H1 (cell line): ENCODE measurements around the gene CD47. TPM values are rescaled to one million over a fixed set of nuclear protein-coding genes. Genes with fewer than 3 reads are reported as not detected.

Experiments
- CTCF ChIA-PET: fragments of 300-600 bp; sonication (Branson Sonifier 250); formaldehyde crosslinking; loops from one replicate; lab custom pipeline; 2021; ENCODE audit not compliant: partially characterized antibody; lab: Charles Lee
- POLR2A ChIA-PET: fragments of 300-600 bp; sonication (Branson Sonifier 250); formaldehyde crosslinking; loops from one replicate; lab custom pipeline; 2021; ENCODE audit warnings: inconsistent platforms; ENCODE audit not compliant: partially characterized antibody; lab: Charles Lee
- DNase-seq, 2 experiments: peaks; one replicate each; pipeline versions ENCODE4 v3.0.0 to v3.0.0-alpha.2; 2010 to 2022; ENCODE audit warnings: low spot score in 2 of 2, low read depth in 1 of 2, mixed read lengths in 1 of 2
- FAIRE-seq: peaks from 2 replicates; lab custom pipeline; 2011; peaks lifted over from hg19 to GRCh38; lab: Jason Lieb, UNC
- H2AFZ ChIP-seq: 2 replicates; pipeline ENCODE4 v1.8.1; 2012; ENCODE audit warnings: low read length, inconsistent platforms
- H2AK5ac ChIP-seq: 2 replicates; pipeline ENCODE4 v1.6.1; 2013; ENCODE audit warnings: low read depth, low read length
- H2BK120ac ChIP-seq: replicated peaks from 2 replicates; pipeline ENCODE3; 2013; ENCODE audit warnings: low read depth, low read length, inconsistent platforms
- H2BK12ac ChIP-seq: 2 replicates; pipeline ENCODE4 v1.6.1; 2013; ENCODE audit warnings: low read depth, low read length
- H2BK15ac ChIP-seq: 2 replicates; pipeline ENCODE4 v1.6.1; 2013; ENCODE audit warnings: low read length
- H2BK20ac ChIP-seq: 2 replicates; pipeline ENCODE4 v1.6.1; 2013; ENCODE audit warnings: low read length
- H2BK5ac ChIP-seq: 2 replicates; pipeline ENCODE4 v1.6.1; 2013; ENCODE audit warnings: low read depth, low read length
- H3K14ac ChIP-seq: 2 replicates; pipeline ENCODE4 v1.6.1; 2013; ENCODE audit warnings: inconsistent platforms; ENCODE audit not compliant: insufficient read length
- H3K18ac ChIP-seq: 2 replicates; pipeline ENCODE4 v1.6.1; 2013; ENCODE audit warnings: low read length; ENCODE audit errors: extremely low read depth
- H3K23ac ChIP-seq: 2 replicates; pipeline ENCODE4 v1.6.1; 2013; ENCODE audit warnings: inconsistent platforms; ENCODE audit not compliant: insufficient read length
- H3K23me2 ChIP-seq: 2 replicates; pipeline ENCODE4 v1.6.1; 2013; ENCODE audit warnings: low read depth, low read length
- H3K27ac ChIP-seq: 2 replicates; pipeline ENCODE4 v1.6.1; 2011; ENCODE audit warnings: low read depth, low read length, inconsistent platforms
- H3K27me3 ChIP-seq, 4 experiments: replicated peaks in 1 of 4; 1 replicate in 1 of 4; 2 replicates in 3 of 4; pipeline versions ENCODE4 v1.6.1 to v1.8.1; 2011 to 2013; ENCODE audit warnings: low read length in 3 of 4, mild to moderate bottlenecking in 3 of 4, inconsistent platforms in 2 of 4, mixed read lengths in 2 of 4, moderate library complexity in 1 of 4; ENCODE audit not compliant: control insufficient read depth in 3 of 4, insufficient read depth in 3 of 4; ENCODE audit errors: extremely low read depth in 1 of 4
- H3K36me3 ChIP-seq, 4 experiments: 2 replicates each; pipeline versions ENCODE4 v1.6.1 to v1.8.1; 2011 to 2013; ENCODE audit warnings: mild to moderate bottlenecking in 4 of 4, low read length in 3 of 4, moderate library complexity in 2 of 4, control low read depth in 1 of 4, inconsistent platforms in 1 of 4; ENCODE audit not compliant: insufficient read depth in 4 of 4, control insufficient read depth in 2 of 4
- H3K4ac ChIP-seq: replicated peaks from 2 replicates; pipeline ENCODE3; 2013; ENCODE audit warnings: low read length, low read depth, mixed read lengths, inconsistent platforms; ENCODE audit not compliant: insufficient read length
- H3K4me1 ChIP-seq, 4 experiments: replicated peaks in 1 of 4; 1 replicate in 1 of 4; 2 replicates in 3 of 4; pipeline versions ENCODE4 v1.6.1 to v1.8.1; 2011 to 2013; ENCODE audit warnings: low read length in 3 of 4, inconsistent platforms in 2 of 4, mixed read lengths in 1 of 4; ENCODE audit not compliant: insufficient read depth in 4 of 4, control insufficient read depth in 3 of 4
- H3K4me2 ChIP-seq, 2 experiments: 2 replicates each; pipeline versions ENCODE4 v1.6.1 to v1.8.1; 2011 to 2013; ENCODE audit warnings: low read depth in 2 of 2, low read length in 2 of 2, control low read depth in 1 of 2, inconsistent platforms in 1 of 2, mild to moderate bottlenecking in 1 of 2; ENCODE audit not compliant: insufficient read depth in 1 of 2
- H3K4me3 ChIP-seq, 4 experiments: fragments of 200-600, 300-600 bp in 1 of 4; sonication (generic), shearing (Covaris generic), sonication (Bioruptor Twin) in 1 of 4; 2 replicates each; pipeline versions ENCODE4 v1.5.1 to v1.8.1; 2011 to 2016; ENCODE audit warnings: low read length in 4 of 4, low read depth in 3 of 4, control low read depth in 2 of 4, inconsistent platforms in 2 of 4, mild to moderate bottlenecking in 2 of 4, mixed read lengths in 1 of 4, moderate library complexity in 1 of 4; ENCODE audit not compliant: insufficient read depth in 2 of 4; ENCODE audit errors: extremely low read depth in 1 of 4
- H3K56ac ChIP-seq: replicated peaks from 2 replicates; pipeline ENCODE3; 2013; ENCODE audit warnings: low read depth, mild to moderate bottlenecking, mixed read lengths, low read length, inconsistent platforms; ENCODE audit not compliant: insufficient read length
- H3K79me1 ChIP-seq: 2 replicates; pipeline ENCODE4 v1.6.1; 2013; ENCODE audit warnings: low read depth, low read length, control low read depth
- H3K79me2 ChIP-seq, 2 experiments: 2 replicates each; pipeline versions ENCODE4 v1.6.1 to v1.8.1; 2012 to 2013; ENCODE audit warnings: low read length in 2 of 2, mild to moderate bottlenecking in 2 of 2, inconsistent platforms in 1 of 2; ENCODE audit not compliant: insufficient read depth in 2 of 2, control insufficient read depth in 1 of 2
- H3K9ac ChIP-seq, 4 experiments: replicated peaks in 1 of 4; 1 replicate in 1 of 4; 2 replicates in 3 of 4; pipeline versions ENCODE4 v1.6.1 to v1.8.1; 2011 to 2013; ENCODE audit warnings: low read depth in 3 of 4, low read length in 3 of 4, control low read depth in 2 of 4, mild to moderate bottlenecking in 2 of 4, moderate library complexity in 2 of 4, inconsistent platforms in 1 of 4; ENCODE audit errors: extremely low read depth in 1 of 4
- H3K9me3 ChIP-seq, 2 experiments: 2 replicates each; pipeline versions ENCODE4 v1.6.1 to v1.8.1; 2012 to 2013; ENCODE audit warnings: mild to moderate bottlenecking in 2 of 2, moderate library complexity in 2 of 2, control low read depth in 1 of 2, inconsistent platforms in 1 of 2, low read depth in 1 of 2, low read length in 1 of 2, mixed read lengths in 1 of 2; ENCODE audit not compliant: insufficient read depth in 2 of 2
- H4K20me1 ChIP-seq, 2 experiments: replicated peaks in 1 of 2; 2 replicates each; pipeline versions ENCODE3 to v1.8.1; 2011 to 2013; ENCODE audit warnings: inconsistent platforms in 2 of 2, low read length in 2 of 2, mild to moderate bottlenecking in 1 of 2; ENCODE audit not compliant: insufficient read depth in 2 of 2, control insufficient read depth in 1 of 2
- H4K5ac ChIP-seq: 2 replicates; pipeline ENCODE4 v1.6.1; 2013; ENCODE audit warnings: low read length, low read depth, mixed read lengths, inconsistent platforms; ENCODE audit not compliant: insufficient read length
- H4K8ac ChIP-seq: 2 replicates; pipeline ENCODE4 v1.8.0; 2013; ENCODE audit warnings: mild to moderate bottlenecking, moderate library complexity, low read length, inconsistent platforms; ENCODE audit not compliant: insufficient read depth; ENCODE audit errors: extremely low read depth
- H4K91ac ChIP-seq: replicated peaks from 2 replicates; pipeline ENCODE3; 2013; ENCODE audit warnings: low read length, mixed read lengths, inconsistent platforms; ENCODE audit not compliant: insufficient read length
- BCL11A ChIP-seq, 2 experiments: IDR thresholded peaks; one replicate each; pipeline ENCODE4 v1.6.1; 2011; ENCODE audit warnings: low read depth in 2 of 2, low read length in 2 of 2, mild to moderate bottlenecking in 2 of 2
- EGR1 ChIP-seq: IDR thresholded peaks from 2 replicates; pipeline ENCODE4 v1.6.1; 2011; ENCODE audit warnings: low read depth, low read length, borderline replicate concordance
- FOSL1 ChIP-seq: IDR thresholded peaks from 2 replicates; pipeline ENCODE4 v1.6.1; 2011; ENCODE audit warnings: mild to moderate bottlenecking, low read depth, low read length, moderate library complexity; ENCODE audit not compliant: insufficient read depth
- GTF2F1 ChIP-seq: IDR thresholded peaks from 2 replicates; pipeline ENCODE4 v1.6.1; 2012; ENCODE audit warnings: low read depth, low read length, improper control_type of control experiment, borderline replicate concordance
- HDAC2 ChIP-seq, 2 experiments: fragments of 300-600 bp in 1 of 2; sonication (generic) in 1 of 2; IDR thresholded peaks; 2 replicates each; pipeline ENCODE4 v1.6.1; 2011 to 2012; ENCODE audit warnings: low read depth in 2 of 2, low read length in 2 of 2, mild to moderate bottlenecking in 2 of 2, moderate library complexity in 2 of 2, borderline replicate concordance in 1 of 2, inconsistent platforms in 1 of 2
- RXRA ChIP-seq: IDR thresholded peaks from 2 replicates; pipeline ENCODE4 v1.6.1; 2011; ENCODE audit warnings: low read depth, mild to moderate bottlenecking, low read length, moderate library complexity; ENCODE audit not compliant: insufficient read depth
- SIX5 ChIP-seq: IDR thresholded peaks from 2 replicates; pipeline ENCODE4 v1.6.1; 2011; ENCODE audit warnings: mild to moderate bottlenecking, low read depth, low read length
- SUZ12 ChIP-seq: fragments of 200-600 bp; sonication (generic); IDR thresholded peaks from 2 replicates; pipeline ENCODE4 v1.6.1; 2012; ENCODE audit warnings: mild to moderate bottlenecking, inconsistent platforms, low read length, moderate library complexity, mixed read lengths
- WGBS, 2 experiments: shearing (Covaris generic) in 1 of 2; methylation state at CpG; one replicate each; pipeline versions ENCODE4 v1.1.6 to v1.1.7; 2013 to 2015; ENCODE audit warnings: low lambda C conversion rate in 2 of 2, mixed read lengths in 2 of 2, inconsistent platforms in 1 of 2, low coverage in 1 of 2, missing lambda C conversion rate in 1 of 2; ENCODE audit not compliant: insufficient replicate concordance in 2 of 2, insufficient coverage in 1 of 2, insufficient read length in 1 of 2; ENCODE audit errors: extremely low coverage in 1 of 2, missing lambda C conversion rate in 1 of 2; 5-methylcytosine and 5-hydroxymethylcytosine counted together
- polyA plus RNA-seq, 7 experiments: library from polyadenylated mRNA; depleted of rRNA in 3 of 7; stranded (reverse) in 5 of 7; unstranded in 2 of 7; fragments of >200 nt in 5 of 7; fragments of 200-250 nt in 2 of 7; gene quantifications; 1 replicate in 5 of 7; 2 replicates in 1 of 7; 4 replicates in 1 of 7; pipeline versions ENCODE4 v1.2.1 to v1.2.3, GENCODE V29; 2011 to 2013; ENCODE audit warnings: missing spikeins in 2 of 7, mixed read lengths in 2 of 7
- total RNA-seq: library from RNA; stranded (reverse); fragmentation: NEBNext Ultra II Directional; extraction: Animal tissue kit (Norgen Biotek cat#: 25700); gene quantifications from 2 replicates; pipeline ENCODE4 v1.2.1, GENCODE V29; 2021

CD47 gene
- total and polyA plus RNA-seq, 2 of the 8 experiments (the other 6 are each of a cell fraction or from before 2014, with no cell fraction given): 14.4 to 19.3 TPM

DNA sequence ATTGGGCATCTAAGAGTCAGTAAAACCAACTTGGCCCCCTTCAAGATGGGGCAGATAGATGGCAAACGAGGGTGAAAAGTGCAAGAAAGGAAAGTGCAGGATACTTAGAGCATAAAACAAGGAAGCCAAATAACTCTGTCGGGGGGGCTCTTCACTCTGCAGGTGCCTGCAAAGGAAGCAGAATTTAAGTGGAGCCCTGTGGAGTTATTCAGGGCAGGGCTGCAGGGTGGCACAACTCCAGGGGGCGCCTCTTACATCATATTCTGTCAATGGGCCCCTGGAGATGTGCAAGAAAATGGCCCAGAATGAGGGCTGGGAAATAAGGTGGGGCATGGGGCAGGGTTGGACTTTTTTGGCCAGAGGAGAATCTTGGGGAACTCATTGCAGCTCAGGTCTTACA lies 69.7 kb downstream of the CD47 start:
- POLR2A ChIA-PET: no interaction called here
- DNase-seq: no peak
- 55% methylated on average over 3 of the region's 3 CpGs; no CpG with 5 or more reads in 1 of the 2 experiments for WGBS, 2 experiments

More for the DNA sequence above, 69.7 kb downstream of the CD47 start:
- Histone ChIP-seq H3K79me1 (no peaks in the 10 kb centered on the region), H3K9ac (no peak overlapping the region), H3K27me3 (no peaks in the 10 kb centered on the region), H3K36me3 (no peaks in the 10 kb centered on the region), H2BK120ac (no peak overlapping the region), H3K4me1 (peaks cover 0 to 4% (median 3%) of the 10 kb centered on the region in 4 experiments; a peak in 2 of 7 replicates), H3K4ac (no peak overlapping the region), H3K79me2 (no peaks in the 10 kb centered on the region), H4K8ac (no peak overlapping the region), H2BK20ac (no peak overlapping the region), H4K5ac (no peak overlapping the region), H3K18ac (no peak overlapping the region), H3K4me2 (no peak overlapping the region), H2BK15ac (no peak overlapping the region), H2BK5ac (no peak overlapping the region), H3K27ac (no peak overlapping the region), H3K4me3 (no peak overlapping the region), H2AK5ac (no peak overlapping the region), H3K9me3 (no peaks in the 10 kb centered on the region), H3K14ac (no peak overlapping the region), H2AFZ (no peak overlapping the region), H3K23ac (no peak overlapping the region), H2BK12ac (no peak overlapping the region), H4K91ac (no peak overlapping the region), H4K20me1 (no peaks in the 10 kb centered on the region), H3K23me2 (no peaks in the 10 kb centered on the region), H3K56ac (no peak overlapping the region)
- FAIRE-seq: no peak
- CTCF ChIA-PET: no interaction called here
- TF ChIP-seq BCL11A (IDR thresholded peaks at IDR 0.05; ENCODE audit: low read depth in 2 of 2, low read length in 2 of 2): no peak
- TF ChIP-seq FOSL1: no peak
- no peak for TF ChIP-seq HDAC2 (IDR thresholded peaks at IDR 0.05; ENCODE audit: borderline replicate concordance in 1 of 2, low read depth in 2 of 2, low read length in 2 of 2)
- no peak for TF ChIP-seq GTF2F1
- TF ChIP-seq SIX5: no peak
- no peak for TF ChIP-seq RXRA
- no peak for TF ChIP-seq SUZ12
- no peak for TF ChIP-seq EGR1
